Thoracic aorta (tissue), 2 donors: ENCODE data around the gene CCDC6. TPM values are rescaled to one million over a fixed set of nuclear protein-coding genes. Genes with fewer than 3 reads are reported as not detected.

Experiments
- ATAC-seq: fragments of 150-250 bp; one replicate; pipeline ENCODE4 v1.8.0; 2017; ENCODE audit warnings: low read depth; ENCODE audit not compliant: insufficient number of reproducible peaks, low FRiP score
- DNase-seq: peaks from one replicate; pipeline ENCODE4 v3.0.0-alpha.2; 2020; ENCODE audit warnings: low spot score
- H3K27ac ChIP-seq, 2 donors: fragments of 200-600 bp; sonication (generic); 1 replicate in 1 of 2; 2 replicates in 1 of 2; pipeline ENCODE4 v1.5.1; 2016; ENCODE audit warnings: mild to moderate bottlenecking in 2 of 2, moderate library complexity in 2 of 2
- H3K27me3 ChIP-seq: fragments of 200-600 bp; sonication (generic); replicated peaks from 2 replicates; pipeline ENCODE4 v1.6.0; 2016; ENCODE audit warnings: mild to moderate bottlenecking; ENCODE audit not compliant: insufficient read depth
- H3K36me3 ChIP-seq: fragments of 200-600 bp; sonication (generic); one replicate; pipeline ENCODE4 v1.5.1; 2016
- H3K4me1 ChIP-seq, 2 donors: fragments of 200-600 bp; sonication (generic); 1 replicate in 1 of 2; 2 replicates in 1 of 2; pipeline versions ENCODE4 v1.5.1 to v1.6.0; 2016; ENCODE audit warnings: low read depth in 2 of 2, mild to moderate bottlenecking in 1 of 2; ENCODE audit not compliant: control insufficient read depth in 1 of 2
- H3K4me3 ChIP-seq: fragments of 200-600 bp; sonication (generic); 2 replicates; pipeline ENCODE4 v1.5.1; 2016; ENCODE audit warnings: mild to moderate bottlenecking
- H3K9me3 ChIP-seq: fragments of 200-600 bp; sonication (generic); 2 replicates; pipeline ENCODE4 v1.5.1; 2016
- total RNA-seq, 2 donors: library from RNA; depleted of rRNA; stranded (reverse); fragments of >200 nt; gene quantifications; one replicate each; pipeline versions ENCODE4 v1.1.0 to v1.2.3, GENCODE V29; 2016
- TF ChIP-seq, protein P1 (sequence below): fragments of 200-600 bp; sonication (generic); IDR thresholded peaks from one replicate; pipeline ENCODE4 v1.5.1; 2019; ENCODE audit warnings: antibody characterized with exemption

Gene CCDC6
- total RNA-seq, 2 donors from 2014 or later, result 69.3 to 70.9 TPM

DNA sequence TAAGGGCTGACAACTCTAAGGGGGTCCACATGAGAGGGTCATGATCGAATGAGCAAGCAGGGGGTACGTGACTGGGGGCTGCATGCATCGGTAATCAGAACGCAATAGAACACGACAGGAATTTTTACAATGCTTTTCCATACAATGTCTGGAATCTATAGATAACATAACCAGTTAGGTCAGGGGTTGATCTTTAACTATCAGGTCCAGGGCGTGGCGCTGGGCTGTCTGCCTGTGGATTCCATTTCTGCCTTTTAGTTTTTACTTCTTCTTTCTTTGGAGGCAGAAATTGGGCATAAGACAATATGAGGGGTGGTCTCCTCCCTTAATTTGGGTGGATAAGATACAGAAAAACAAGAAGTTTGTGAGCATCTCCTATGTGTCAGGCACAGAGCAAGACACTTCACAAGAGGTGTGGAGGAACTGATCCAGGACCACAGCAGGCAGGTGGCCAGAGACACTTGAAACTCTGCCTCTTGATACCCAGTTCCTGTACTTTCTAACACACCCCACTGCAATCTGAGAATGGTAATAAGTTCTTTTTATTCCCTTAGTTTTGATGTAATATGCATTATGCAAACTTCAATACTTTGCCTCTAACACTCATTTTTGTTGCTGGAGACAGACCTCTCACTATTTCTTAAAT, 135.1 kb downstream of the CCDC6 start:
- ATAC-seq, result no peak

DNA sequence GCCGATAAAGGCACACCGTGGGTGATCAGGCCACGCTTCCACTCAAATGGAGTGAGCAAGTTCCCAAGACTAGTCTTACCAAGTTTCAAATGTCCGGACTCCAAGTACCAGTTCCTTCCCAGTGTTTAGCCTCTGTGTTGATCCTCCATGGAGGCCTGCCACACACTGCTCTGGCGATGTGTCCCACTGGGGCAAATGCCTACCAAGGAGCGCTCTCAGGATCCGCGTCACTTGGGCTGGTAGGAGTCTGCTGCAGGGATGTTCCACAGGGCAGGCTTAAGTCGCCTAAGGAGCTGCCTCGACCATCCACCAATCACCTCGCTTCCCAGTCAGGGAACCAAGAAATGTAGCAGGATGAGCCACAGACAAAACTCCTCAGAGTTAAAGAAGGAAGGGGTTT, 135.7 kb downstream of the CCDC6 start:
- Histone ChIP-seq H3K4me3 (no peak overlapping the region), H3K27me3 (no peaks in the 10 kb centered on the region), H3K36me3 (no peaks in the 10 kb centered on the region), H3K27ac (no peak overlapping the region), H3K9me3 (no peaks in the 10 kb centered on the region), H3K4me1 (no peaks in the 10 kb centered on the region)
- ATAC-seq, result no peak
- TF ChIP-seq, protein P1, sequence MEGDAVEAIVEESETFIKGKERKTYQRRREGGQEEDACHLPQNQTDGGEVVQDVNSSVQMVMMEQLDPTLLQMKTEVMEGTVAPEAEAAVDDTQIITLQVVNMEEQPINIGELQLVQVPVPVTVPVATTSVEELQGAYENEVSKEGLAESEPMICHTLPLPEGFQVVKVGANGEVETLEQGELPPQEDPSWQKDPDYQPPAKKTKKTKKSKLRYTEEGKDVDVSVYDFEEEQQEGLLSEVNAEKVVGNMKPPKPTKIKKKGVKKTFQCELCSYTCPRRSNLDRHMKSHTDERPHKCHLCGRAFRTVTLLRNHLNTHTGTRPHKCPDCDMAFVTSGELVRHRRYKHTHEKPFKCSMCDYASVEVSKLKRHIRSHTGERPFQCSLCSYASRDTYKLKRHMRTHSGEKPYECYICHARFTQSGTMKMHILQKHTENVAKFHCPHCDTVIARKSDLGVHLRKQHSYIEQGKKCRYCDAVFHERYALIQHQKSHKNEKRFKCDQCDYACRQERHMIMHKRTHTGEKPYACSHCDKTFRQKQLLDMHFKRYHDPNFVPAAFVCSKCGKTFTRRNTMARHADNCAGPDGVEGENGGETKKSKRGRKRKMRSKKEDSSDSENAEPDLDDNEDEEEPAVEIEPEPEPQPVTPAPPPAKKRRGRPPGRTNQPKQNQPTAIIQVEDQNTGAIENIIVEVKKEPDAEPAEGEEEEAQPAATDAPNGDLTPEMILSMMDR, result no peak
- DNase-seq, result no peak

More for the DNA sequence above, 135.1 kb downstream of the CCDC6 start:
- TF ChIP-seq, protein P1, result no peak
- DNase-seq, result no peak
- H3K9me3 ChIP-seq, result no peaks in the 10 kb centered on the region
- H3K36me3 ChIP-seq, result no peaks in the 10 kb centered on the region
- H3K27ac ChIP-seq, result no peak overlapping the region
- no peaks in the 10 kb centered on the region for H3K27me3 ChIP-seq
- H3K4me3 ChIP-seq, result no peak overlapping the region
- H3K4me1 ChIP-seq, result no peaks in the 10 kb centered on the region

DNA sequence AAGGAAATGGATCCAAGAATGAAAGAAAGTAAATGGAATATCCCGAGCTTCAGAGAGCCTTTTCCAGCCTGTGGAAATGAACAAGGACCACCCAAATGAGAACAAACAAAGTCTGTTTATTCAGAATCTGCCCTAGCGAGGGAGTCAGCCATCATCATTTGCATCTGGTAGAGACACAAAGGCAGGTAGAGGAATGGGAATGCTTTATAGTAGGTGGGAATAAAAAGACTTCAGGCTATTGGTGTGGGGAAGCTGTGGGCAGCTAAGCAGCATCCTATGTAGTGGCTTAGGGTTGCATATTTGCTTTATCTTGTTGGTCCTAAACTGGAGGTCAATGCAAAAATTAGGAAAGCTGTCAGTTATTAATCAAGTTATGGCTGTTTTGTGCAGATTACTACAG, 143.9 kb downstream of the CCDC6 start:
- H3K27me3 ChIP-seq, result no peaks in the 10 kb centered on the region
- H3K9me3 ChIP-seq, result no peaks in the 10 kb centered on the region
- H3K36me3 ChIP-seq, result no peaks in the 10 kb centered on the region
- peaks cover 0 to 2% of the 10 kb centered on the region in 2 donors for H3K4me1 ChIP-seq
- H3K4me3 ChIP-seq, result no peak overlapping the region
- ATAC-seq (no peak), DNase-seq (no peak)
- TF ChIP-seq, protein P1, result no peak
- no peak overlapping the region for H3K27ac ChIP-seq

DNA sequence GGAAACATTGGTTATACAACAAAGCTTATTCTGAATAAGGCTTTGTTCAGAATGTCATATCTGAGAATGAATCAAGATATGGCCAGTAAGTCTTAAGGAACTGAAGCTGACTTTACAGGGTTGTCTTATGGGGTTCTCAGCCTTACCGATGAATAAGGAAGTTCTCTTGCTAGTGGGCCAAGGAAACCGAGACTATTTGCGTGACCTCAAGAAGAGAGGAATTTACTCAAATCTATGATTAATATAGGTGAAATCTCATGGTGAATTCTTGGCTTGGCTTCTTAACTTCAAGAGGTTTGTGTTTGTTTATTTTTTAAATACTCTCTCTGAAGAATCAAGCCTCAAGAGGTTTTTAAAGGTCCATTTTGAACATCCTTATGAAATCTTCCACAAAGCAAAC, 148.4 kb downstream of the CCDC6 start:
- Histone ChIP-seq H3K27me3 (no peaks in the 10 kb centered on the region), H3K9me3 (no peaks in the 10 kb centered on the region), H3K4me1 (peaks cover 0 to 2% of the 10 kb centered on the region in 2 donors), H3K27ac (no peak overlapping the region), H3K4me3 (no peak overlapping the region), H3K36me3 (no peaks in the 10 kb centered on the region)
- TF ChIP-seq, protein P1, result no peak
- DNase-seq (no peak), ATAC-seq (no peak)

DNA sequence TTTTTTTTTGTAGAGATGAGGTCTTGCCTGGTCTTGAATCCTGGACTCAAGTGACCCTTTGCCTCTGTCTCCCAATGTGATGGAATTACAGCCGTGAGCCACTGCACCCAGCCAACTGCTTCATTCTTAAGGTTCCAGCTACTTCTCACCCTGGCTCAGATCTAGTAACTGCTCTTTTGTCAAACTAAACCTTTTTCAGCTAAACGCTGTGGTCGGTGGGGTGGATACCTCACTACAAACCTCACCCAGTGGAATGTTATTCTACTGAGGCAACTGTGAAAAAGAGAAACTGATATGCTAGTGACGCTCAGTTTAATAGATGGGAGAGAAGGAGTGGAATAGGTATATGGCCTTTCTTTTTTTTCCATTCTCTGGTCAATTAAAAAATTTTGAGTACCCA, 151.4 kb downstream of the CCDC6 start:
- Histone ChIP-seq H3K4me1 (peaks cover 0 to 2% of the 10 kb centered on the region in 2 donors), H3K4me3 (no peak overlapping the region), H3K27me3 (no peaks in the 10 kb centered on the region), H3K27ac (no peak overlapping the region), H3K36me3 (no peaks in the 10 kb centered on the region), H3K9me3 (no peaks in the 10 kb centered on the region)
- ATAC-seq (no peak), DNase-seq (no peak)
- TF ChIP-seq, protein P1, result no peak
